ENCODE measurements around the gene NGF. TPM values are rescaled to one million over a fixed set of nuclear protein-coding genes. Genes with fewer than 3 reads are reported as not detected.

Gene NGF
- total RNA-seq, 1 experiment from 2014 or later: not detected

GRCh38 chr1:115239148-115239422, 99.0 kb downstream of the NGF start:
- no peak for DNase-seq (ENCODE audit: low spot score)

- DNase-seq (ENCODE audit: low spot score): no peak
Measured at GRCh38 chr1:115238336-115239147, 99.5 kb downstream of the NGF start.

- DNase-seq (ENCODE audit: low spot score): no peak
Measured at GRCh38 chr1:115237507-115237906, 100.5 kb downstream of the NGF start.

GRCh38 chr1:115237023-115237422, 101.0 kb downstream of the NGF start:
- DNase-seq (ENCODE audit: low spot score): no peak

Other genes starting within 250 kb of the NGF start
- 0.05 and 0.23 TPM in 2 replicates for gene TSPAN2, start 248.7 kb downstream of the NGF start, total RNA-seq (2014; rRNA removed; shearing (Covaris generic))